ENCODE measurements around the gene TUBE1.

The TUBE1 gene

GRCh38 chr6:112040956-112041355 lies 46.3 kb downstream of the TUBE1 start:
- no peak for FAIRE-seq
- DNase-seq (ENCODE audit: insufficient read length, low spot score), result no peak
- no peak for TF ChIP-seq CTCF (IDR thresholded peaks at IDR 0.05; ENCODE audit: insufficient read depth, missing control alignments)

- DNase-seq (ENCODE audit: insufficient read length, low spot score) (no peak), FAIRE-seq (no peak)
- no peak for TF ChIP-seq CTCF (IDR thresholded peaks at IDR 0.05; ENCODE audit: insufficient read depth, missing control alignments)
These were observed 47.9 kb downstream of the TUBE1 start for GRCh38 chr6:112039431-112039770.

- no peak for FAIRE-seq
- TF ChIP-seq CTCF (IDR thresholded peaks at IDR 0.05; ENCODE audit: insufficient read depth, missing control alignments), result no peak
- no peak for DNase-seq (ENCODE audit: insufficient read length, low spot score)
These were observed 48.4 kb downstream of the TUBE1 start for GRCh38 chr6:112038756-112039430.

GRCh38 chr6:112038268-112038667 lies 49.0 kb downstream of the TUBE1 start:
- TF ChIP-seq CTCF (IDR thresholded peaks at IDR 0.05; ENCODE audit: insufficient read depth, missing control alignments), result no peak
- DNase-seq (ENCODE audit: insufficient read length, low spot score), result no peak
- FAIRE-seq, result no peak

- TF ChIP-seq CTCF (IDR thresholded peaks at IDR 0.05; ENCODE audit: insufficient read depth, missing control alignments), result no peak
- FAIRE-seq (no peak), DNase-seq (ENCODE audit: insufficient read length, low spot score) (no peak)
These were observed 49.5 kb downstream of the TUBE1 start for GRCh38 chr6:112037783-112038216.

GRCh38 chr6:112036088-112036637 lies 51.1 kb downstream of the TUBE1 start:
- DNase-seq (ENCODE audit: insufficient read length, low spot score) (no peak), FAIRE-seq (no peak)
- no peak for TF ChIP-seq CTCF (IDR thresholded peaks at IDR 0.05; ENCODE audit: insufficient read depth, missing control alignments)

- FAIRE-seq, result no peak
- no peak for TF ChIP-seq CTCF (IDR thresholded peaks at IDR 0.05; ENCODE audit: insufficient read depth, missing control alignments)
- DNase-seq (ENCODE audit: insufficient read length, low spot score), result no peak
These were observed 52.7 kb downstream of the TUBE1 start for GRCh38 chr6:112034616-112034995.
